HCT116 (cell line): ENCODE results near the gene PTGER3. TPM values are rescaled to one million over a fixed set of nuclear protein-coding genes. Genes with fewer than 3 reads are reported as not detected.

Experiments used
- ATAC-seq: fragments of 200-7000 bp; cut with Tn5 transposase; 2 replicates; pipeline ENCODE4 v1.9.1; 2020; ENCODE audit warnings: mild to moderate bottlenecking, moderate library complexity
- BruUV-seq: library from RNA; stranded (reverse); fragments of 400-500 nt; replicated peaks from 2 replicates; lab custom pipeline; 2021; lab: Mats Ljungman, UMichigan
- CTCF ChIA-PET: fragments of 300-600 bp; sonication (Branson Sonifier 250); formaldehyde crosslinking; loops from one replicate; lab custom pipeline; 2021; ENCODE audit warnings: antibody characterized with exemption; lab: Charles Lee
- POLR2A ChIA-PET: fragments of 300-600, 350-600 bp; sonication (Branson Sonifier 250); formaldehyde crosslinking; loops from one replicate; lab custom pipeline; 2021; ENCODE audit warnings: antibody characterized with exemption; lab: Charles Lee
- RAD21 ChIA-PET, 2 experiments: fragments of 300-600 bp; sonication (Branson Sonifier 250); formaldehyde crosslinking; loops; one replicate each; lab custom pipeline; 2023; ENCODE audit warnings: low total read pairs in 2 of 2; ENCODE audit not compliant: uncharacterized antibody in 2 of 2, unreplicated experiment in 2 of 2, low non-redundant PET in 1 of 2; lab: Charles Lee
- DNase-seq: peaks from one replicate; pipeline ENCODE4 v3.0.0-alpha.2; 2010; ENCODE audit warnings: low read depth, low spot score
- H2AFZ ChIP-seq: fragments of 200-600 bp; shearing (Covaris generic), sonication (generic); 2 replicates; pipeline ENCODE4 v1.6.1; 2017; ENCODE audit warnings: low read depth, mixed run types, mixed read lengths, antibody characterized with exemption, low read length; ENCODE audit not compliant: poor library complexity, severe bottlenecking
- H3K27ac ChIP-seq: 2 replicates; pipeline ENCODE4 v1.5.1; 2012; ENCODE audit warnings: low read depth, low read length
- H3K27me3 ChIP-seq: fragments of 200-600 bp; sonication (generic); 2 replicates; pipeline ENCODE4 v1.6.1; 2016; ENCODE audit warnings: mixed run types, low read length, mixed read lengths; ENCODE audit not compliant: insufficient read depth
- H3K36me3 ChIP-seq, 2 experiments: fragments of 200-500 bp in 1 of 2; fragments of 200-600 bp in 1 of 2; sonication (Bioruptor generic) in 1 of 2; sonication (generic) in 1 of 2; 2 replicates each; pipeline versions ENCODE4 v1.5.1 to v1.6.1; 2014 to 2016; ENCODE audit warnings: low read length in 2 of 2, inconsistent platforms in 1 of 2, mixed read lengths in 1 of 2, mixed run types in 1 of 2; ENCODE audit not compliant: insufficient read depth in 2 of 2, control insufficient read depth in 1 of 2
- H3K4me1 ChIP-seq, 2 experiments: fragments of 200-600 bp in 1 of 2; sonication (generic) in 1 of 2; 2 replicates each; pipeline versions ENCODE4 v1.5.1 to v1.6.1; 2012 to 2017; ENCODE audit warnings: low read length in 2 of 2, inconsistent platforms in 1 of 2, mild to moderate bottlenecking in 1 of 2, mixed read lengths in 1 of 2, mixed run types in 1 of 2, moderate library complexity in 1 of 2; ENCODE audit not compliant: insufficient read depth in 2 of 2, control insufficient read depth in 1 of 2
- H3K4me2 ChIP-seq: fragments of 200-600 bp; sonication (generic); 2 replicates; pipeline ENCODE4 v1.6.1; 2017; ENCODE audit warnings: mixed run types, low read length, mixed read lengths
- H3K4me3 ChIP-seq, 2 experiments: fragments of 200-600 bp in 1 of 2; sonication (generic) in 1 of 2; replicated peaks in 1 of 2; 2 replicates each; pipeline ENCODE4 v1.5.1; 2011 to 2016; ENCODE audit warnings: low read length in 2 of 2, control low read depth in 1 of 2, low read depth in 1 of 2, mild to moderate bottlenecking in 1 of 2, mixed read lengths in 1 of 2, mixed run types in 1 of 2
- H3K79me2 ChIP-seq: fragments of 200-600 bp; sonication (generic); 2 replicates; pipeline ENCODE4 v1.6.1; 2017; ENCODE audit warnings: mild to moderate bottlenecking, mixed run types, low read length, moderate library complexity, mixed read lengths; ENCODE audit not compliant: insufficient read depth
- H3K9ac ChIP-seq: fragments of 200-600 bp; sonication (generic); 2 replicates; pipeline ENCODE4 v1.6.1; 2016; ENCODE audit warnings: low read length, mixed read lengths
- H3K9me2 ChIP-seq: fragments of 200-600 bp; sonication (generic), shearing (Covaris generic); 2 replicates; pipeline ENCODE4 v1.6.1; 2017; ENCODE audit warnings: mixed run types, mild to moderate bottlenecking, moderate library complexity; ENCODE audit not compliant: insufficient read depth
- H3K9me3 ChIP-seq, 2 experiments: fragments of 200-500 bp in 1 of 2; fragments of 200-600 bp in 1 of 2; sonication (Bioruptor generic) in 1 of 2; sonication (generic) in 1 of 2; 2 replicates each; pipeline ENCODE4 v1.6.1; 2014 to 2017; ENCODE audit warnings: low read length in 2 of 2, mixed read lengths in 2 of 2, inconsistent platforms in 1 of 2, low read depth in 1 of 2, mild to moderate bottlenecking in 1 of 2, mixed run types in 1 of 2, moderate library complexity in 1 of 2; ENCODE audit not compliant: control insufficient read depth in 1 of 2, insufficient read depth in 1 of 2
- H4K20me1 ChIP-seq: fragments of 200-600 bp; sonication (generic), shearing (Covaris generic); 2 replicates; pipeline ENCODE4 v1.6.1; 2017; ENCODE audit warnings: mixed run types, mild to moderate bottlenecking, moderate library complexity; ENCODE audit not compliant: insufficient read depth
- ATF3 ChIP-seq: IDR thresholded peaks from 2 replicates; pipeline ENCODE4 v1.6.1; 2012
- CEBPB ChIP-seq: IDR thresholded peaks from 2 replicates; pipeline ENCODE4 v1.6.1; 2012; ENCODE audit warnings: low read depth
- EGR1 ChIP-seq: IDR thresholded peaks from 2 replicates; pipeline ENCODE4 v1.6.1; 2012; ENCODE audit warnings: low read depth
- ELF1 ChIP-seq: IDR thresholded peaks from 2 replicates; pipeline ENCODE4 v1.6.1; 2012; ENCODE audit warnings: low read depth, borderline replicate concordance
- EZH2 ChIP-seq: fragments of 200-600 bp; sonication (generic); IDR thresholded peaks from 2 replicates; pipeline ENCODE4 v1.6.1; 2017; ENCODE audit warnings: antibody characterized with exemption, mixed run types
- FOSL1 ChIP-seq: IDR thresholded peaks from 2 replicates; pipeline ENCODE4 v1.6.1; 2012; ENCODE audit warnings: low read depth
- JUND ChIP-seq: IDR thresholded peaks from 2 replicates; pipeline ENCODE4 v1.6.1; 2012
- POLR2A ChIP-seq: IDR thresholded peaks from 2 replicates; pipeline ENCODE4 v1.7.0; 2011; ENCODE audit warnings: borderline replicate concordance; ENCODE audit not compliant: insufficient read depth, insufficient read length; ENCODE audit errors: extremely low read depth
- POLR2AphosphoS5 ChIP-seq: IDR thresholded peaks from 2 replicates; pipeline ENCODE4 v1.6.1; 2011; ENCODE audit warnings: mild to moderate bottlenecking, low read depth, low read length, moderate library complexity
- RAD21 ChIP-seq: IDR thresholded peaks from 2 replicates; pipeline ENCODE4 v1.6.1; 2012; ENCODE audit warnings: low read depth, mild to moderate bottlenecking
- SIN3A ChIP-seq: IDR thresholded peaks from 2 replicates; pipeline ENCODE4 v1.6.1; 2012; ENCODE audit warnings: low read depth
- SP1 ChIP-seq: IDR thresholded peaks from 2 replicates; pipeline ENCODE4 v1.6.1; 2012; ENCODE audit warnings: low read depth
- TCF7L2 ChIP-seq: IDR thresholded peaks from 2 replicates; pipeline ENCODE4 v1.7.0; 2011; ENCODE audit warnings: borderline replicate concordance, inconsistent platforms; ENCODE audit not compliant: insufficient read depth, insufficient read length; ENCODE audit errors: extremely low read depth
- YY1 ChIP-seq: IDR thresholded peaks from 2 replicates; pipeline ENCODE4 v1.6.1; 2011; ENCODE audit warnings: low read length, low read depth, moderate library complexity, mild to moderate bottlenecking; ENCODE audit not compliant: insufficient replicate concordance; ENCODE audit errors: extremely low read depth
- ZFX ChIP-seq: fragments of 450-650 bp; IDR thresholded peaks from 2 replicates; pipeline ENCODE4 v1.6.1; 2017
- intact Hi-C: fragments of 100-400 bp; cut with micrococcal nuclease; formaldehyde crosslinking; loops from 2 replicates; pipeline ENCODE4 v1.10.0; 2022
- total RNA-seq: library from RNA; stranded (reverse); gene quantifications from one replicate; pipeline ENCODE4 v1.2.1, GENCODE V29; 2021; ENCODE audit not compliant: unreplicated experiment

Gene PTGER3
- total RNA-seq, 1 experiment from 2014 or later = 0.05 TPM

- Histone ChIP-seq H3K27me3 (no peaks in the 10 kb centered on the region), H3K9ac (no peak overlapping the region), H3K36me3 (peaks cover 78 to 90% of the 10 kb centered on the region in 2 experiments), H2AFZ (no peak overlapping the region), H3K79me2 (peaks cover 63% of the 10 kb centered on the region), H3K9me3 (no peaks in the 10 kb centered on the region), H3K4me2 (no peak overlapping the region), H3K9me2 (no peaks in the 10 kb centered on the region), H3K4me3 (no peak overlapping the region), H4K20me1 (peaks cover 31% of the 10 kb centered on the region), H3K4me1 (no peaks in the 10 kb centered on the region), H3K27ac (no peak overlapping the region)
- ATAC-seq = no peak
- intact Hi-C loops = no loop called here
- no TSS peak for BruUV-seq
- ChIA-PET CTCF (no interaction called here), POLR2A (no interaction called here), RAD21 (no interaction called here)
- TF ChIP-seq ZFX = no peak
- TF ChIP-seq ATF3 = no peak
- no peak for TF ChIP-seq YY1
- no peak for TF ChIP-seq SP1
- no peak for TF ChIP-seq ELF1
- TF ChIP-seq POLR2A = no peak
- no peak for TF ChIP-seq FOSL1
- TF ChIP-seq TCF7L2 = no peak
- no peak for TF ChIP-seq CEBPB
- DNase-seq = no peak
Measured at GRCh38 chr1:71068325-71069240, 21.0 kb upstream of the PTGER3 start.

- Histone ChIP-seq H2AFZ (no peak overlapping the region), H3K4me1 (no peaks in the 10 kb centered on the region), H3K36me3 (peaks cover 10 to 18% of the 10 kb centered on the region in 2 experiments; a peak in 3 of 4 replicates), H3K4me2 (no peak overlapping the region), H4K20me1 (no peaks in the 10 kb centered on the region), H3K9me3 (no peaks in the 10 kb centered on the region), H3K9ac (no peak overlapping the region), H3K27ac (no peak overlapping the region), H3K27me3 (no peaks in the 10 kb centered on the region), H3K79me2 (no peaks in the 10 kb centered on the region), H3K9me2 (no peaks in the 10 kb centered on the region), H3K4me3 (no peak overlapping the region)
- no peak for DNase-seq
- intact Hi-C loops = loop anchor here (10.0 kb wide), 1 partner anchor 920 kb away; no protein-coding TSS in a partner anchor
- TF ChIP-seq JUND = no peak
- no peak for TF ChIP-seq POLR2AphosphoS5
- TF ChIP-seq CEBPB = no peak
- no peak for TF ChIP-seq SP1
- no peak for TF ChIP-seq YY1
- TF ChIP-seq RAD21 = no peak
- no peak for TF ChIP-seq SIN3A
- no peak for TF ChIP-seq FOSL1
- TF ChIP-seq EZH2 = no peak
- no peak for TF ChIP-seq EGR1
- TF ChIP-seq ZFX = no peak
- BruUV-seq = no TSS peak
- no peak for ATAC-seq
- RAD21 ChIA-PET = no interaction called here
- POLR2A ChIA-PET = no interaction called here
- CTCF ChIA-PET = no interaction called here
Measured at GRCh38 chr1:71054791-71055190, 7.2 kb upstream of the PTGER3 start.
